SU-DHL-6 (cell line): ENCODE measurements around the gene USP7.

Experiments
- H2AFZ ChIP-seq: fragments of 200-600 bp; sonication (generic); 2 replicates; pipeline ENCODE4 v1.6.1; 2014; ENCODE audit warnings: low read depth, mild to moderate bottlenecking, moderate library complexity, mixed read lengths, antibody characterized with exemption, low read length; ENCODE audit not compliant: severe bottlenecking
- H3F3A ChIP-seq: fragments of 200-600 bp; shearing (Covaris generic); 2 replicates; pipeline ENCODE4 v1.6.0; 2016; ENCODE audit warnings: antibody characterized with exemption, mild to moderate bottlenecking; ENCODE audit not compliant: insufficient read depth
- H3K27ac ChIP-seq: fragments of 200-600 bp; sonication (generic); 2 replicates; pipeline ENCODE4 v1.5.1; 2016; ENCODE audit warnings: low read depth, mild to moderate bottlenecking, low read length, moderate library complexity, mixed read lengths
- H3K27me3 ChIP-seq: fragments of 200-600 bp; sonication (generic), shearing (Covaris generic); 2 replicates; pipeline ENCODE4 v1.6.0; 2014; ENCODE audit warnings: mild to moderate bottlenecking, low read length
- H3K36me3 ChIP-seq: fragments of 200-600 bp; sonication (generic); 2 replicates; pipeline ENCODE4 v1.6.1; 2014; ENCODE audit warnings: mild to moderate bottlenecking, low read length, mixed read lengths
- H3K4me2 ChIP-seq: fragments of 300-600, 200-600 bp; shearing (Covaris generic), sonication (generic); 2 replicates; pipeline ENCODE4 v1.6.0; 2014; ENCODE audit warnings: low read length, low read depth, mild to moderate bottlenecking; ENCODE audit not compliant: poor library complexity, severe bottlenecking
- H3K4me3 ChIP-seq: fragments of 200-600 bp; sonication (generic); 2 replicates; pipeline ENCODE4 v1.5.1; 2014; ENCODE audit warnings: antibody characterized with exemption, low read length, mild to moderate bottlenecking, mixed read lengths; ENCODE audit not compliant: insufficient read depth, poor library complexity, severe bottlenecking
- H3K79me2 ChIP-seq: fragments of 200-600 bp; sonication (generic); 2 replicates; pipeline ENCODE4 v1.6.1; 2014; ENCODE audit warnings: mild to moderate bottlenecking, low read length, moderate library complexity; ENCODE audit not compliant: insufficient read depth
- H3K9ac ChIP-seq: fragments of 200-600 bp; sonication (generic); 2 replicates; pipeline ENCODE4 v1.7.0; 2014; ENCODE audit warnings: mild to moderate bottlenecking, low read length
- H3K9me2 ChIP-seq: fragments of 200-600 bp; sonication (generic); replicated peaks from 2 replicates; pipeline ENCODE4 v1.6.1; 2014; ENCODE audit warnings: low read length; ENCODE audit not compliant: insufficient read depth
- H3K9me3 ChIP-seq: fragments of 200-600 bp; sonication (generic); 2 replicates; pipeline ENCODE4 v1.6.1; 2014; ENCODE audit warnings: low read length, mixed read lengths; ENCODE audit not compliant: insufficient read depth
- H4K20me1 ChIP-seq: fragments of 200-600 bp; sonication (generic); 2 replicates; pipeline ENCODE4 v1.6.1; 2014; ENCODE audit warnings: low read depth, mild to moderate bottlenecking, antibody characterized with exemption, low read length, moderate library complexity, mixed read lengths
- CTCF ChIP-seq: fragments of 200-600 bp; sonication (generic); IDR thresholded peaks from one replicate; pipeline ENCODE4 v1.5.1; 2017; ENCODE audit warnings: antibody characterized with exemption, mild to moderate bottlenecking, low read length, moderate library complexity; ENCODE audit not compliant: insufficient read depth, poor library complexity, severe bottlenecking
- EZH2phosphoT487 ChIP-seq: fragments of 200-600 bp; sonication (generic), shearing (Covaris generic); conservative IDR thresholded peaks from 2 replicates; pipeline ENCODE4 v1.6.1; 2018; ENCODE audit warnings: mild to moderate bottlenecking, antibody characterized with exemption, low read length, moderate library complexity, mixed read lengths

The USP7 gene

GRCh38 chr16:8864480-8865110, 99.1 kb downstream of the USP7 start:
- Histone ChIP-seq H3K9me3 (no peaks in the 10 kb centered on the region), H3K27me3 (no peaks in the 10 kb centered on the region), H3K9me2 (no peaks in the 10 kb centered on the region), H3K4me2 (no peak overlapping the region), H3K79me2 (peaks cover 76% of the 10 kb centered on the region), H2AFZ (no peak overlapping the region), H3F3A (peaks cover 5% of the 10 kb centered on the region; the same call in 1 of the 2 replicates), H3K36me3 (no peaks in the 10 kb centered on the region), H4K20me1 (peaks cover 8% of the 10 kb centered on the region; the same call in 1 of the 2 replicates), H3K27ac (no peak overlapping the region), H3K9ac (no peak overlapping the region), H3K4me3 (no peak overlapping the region)
- TF ChIP-seq EZH2phosphoT487 (no peak), CTCF (no peak)

DNA sequence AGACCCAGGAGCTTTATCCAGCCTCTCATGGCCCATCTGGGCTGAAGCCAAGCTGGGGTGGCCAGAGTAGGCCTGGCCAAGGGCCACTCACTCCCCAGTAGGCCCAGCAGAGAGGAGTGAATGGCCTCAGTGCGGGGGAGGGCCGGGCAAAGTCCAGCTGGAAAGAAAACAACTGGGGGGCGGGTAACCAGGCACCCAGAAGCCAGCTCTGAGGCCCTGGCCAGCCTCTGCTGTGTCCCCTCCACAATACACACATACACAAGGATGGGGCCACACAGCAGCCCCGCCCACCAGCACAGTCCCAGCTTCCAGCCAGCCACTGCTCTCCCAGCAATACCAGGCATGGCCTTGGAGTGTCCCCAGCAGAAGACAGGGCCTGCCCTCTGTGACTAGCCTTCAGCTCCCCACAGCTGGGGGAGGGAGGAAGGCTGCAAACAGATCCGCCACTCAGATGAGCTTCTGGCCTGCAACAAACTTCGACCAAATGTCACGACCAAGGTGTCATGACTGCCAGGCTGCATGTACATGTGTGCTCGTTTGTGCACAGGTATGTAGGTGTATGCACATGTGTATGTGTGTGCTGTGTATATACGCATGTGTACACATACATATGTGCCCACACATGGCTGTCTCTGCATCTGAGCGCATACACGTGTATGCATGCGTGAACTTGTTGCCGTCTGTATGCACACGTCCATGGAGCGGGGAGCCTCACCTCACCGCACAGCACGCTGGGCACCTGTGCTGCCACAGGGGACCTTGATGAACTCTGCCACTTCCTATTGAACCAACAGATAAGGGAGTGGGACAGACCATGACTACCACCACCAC, 99.9 kb downstream of the USP7 start:
- Histone ChIP-seq H3K27me3 (no peaks in the 10 kb centered on the region), H3K4me2 (no peak overlapping the region), H3K9ac (no peak overlapping the region), H3K9me2 (no peaks in the 10 kb centered on the region), H3K27ac (no peak overlapping the region), H4K20me1 (peaks cover 8% of the 10 kb centered on the region; the same call in 1 of the 2 replicates), H2AFZ (no peak overlapping the region), H3K9me3 (no peaks in the 10 kb centered on the region), H3K36me3 (no peaks in the 10 kb centered on the region), H3F3A (peaks cover 5% of the 10 kb centered on the region; the same call in 1 of the 2 replicates), H3K79me2 (peaks cover 76% of the 10 kb centered on the region), H3K4me3 (no peak overlapping the region)
- TF ChIP-seq CTCF = no peak
- TF ChIP-seq EZH2phosphoT487 = no peak

DNA sequence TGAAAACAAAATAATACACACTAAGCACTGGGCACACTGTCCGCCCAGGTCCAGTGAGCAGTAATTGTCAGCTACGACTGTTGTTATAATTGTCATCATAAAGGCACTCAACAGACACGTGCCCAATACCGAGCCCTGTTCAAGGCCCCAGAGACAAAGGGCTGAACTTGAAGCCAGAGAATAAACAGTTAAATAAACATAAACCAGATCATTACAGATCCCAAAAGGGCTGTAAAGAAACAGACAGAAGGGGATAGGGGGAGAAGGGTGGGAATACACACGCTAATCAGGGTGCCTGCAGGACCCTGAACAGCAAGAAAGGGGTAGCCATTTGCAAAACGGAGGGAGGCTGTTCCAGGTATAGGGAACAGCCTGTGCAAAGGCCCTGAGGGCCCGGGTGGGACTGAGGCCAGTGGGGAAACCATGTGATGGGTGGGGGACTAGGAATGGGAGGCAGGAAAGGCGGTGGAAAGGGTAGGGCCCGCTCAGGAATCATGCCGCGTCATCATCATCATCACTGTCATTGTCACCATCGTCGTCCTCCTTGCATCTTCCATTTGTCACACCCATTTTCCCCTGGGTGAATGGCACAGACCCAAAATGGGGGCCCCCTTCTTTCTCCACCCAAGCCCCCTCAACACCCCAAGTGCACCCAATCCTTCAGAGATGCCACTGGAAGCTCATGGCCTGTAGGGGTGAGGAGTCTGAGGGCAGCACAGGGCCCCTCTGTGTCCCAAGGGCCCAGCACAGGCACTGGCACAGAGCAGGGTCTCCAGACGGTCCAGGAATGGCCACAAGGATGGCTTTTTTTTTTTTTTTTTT, 101.2 kb downstream of the USP7 start:
- no peaks in the 10 kb centered on the region for H3K36me3 ChIP-seq
- H3K9me2 ChIP-seq = no peaks in the 10 kb centered on the region

More for the DNA sequence above, 101.2 kb downstream of the USP7 start:
- TF ChIP-seq CTCF (no peak), EZH2phosphoT487 (no peak)
- H3K79me2 ChIP-seq = peaks cover 70% of the 10 kb centered on the region
- H3K9me3 ChIP-seq = no peaks in the 10 kb centered on the region
- H3F3A ChIP-seq = peaks cover 3% of the 10 kb centered on the region; the same call in 1 of the 2 replicates
- no peak overlapping the region for H3K4me2 ChIP-seq
- H3K27ac ChIP-seq = no peak overlapping the region
- H3K4me3 ChIP-seq = no peak overlapping the region
- H4K20me1 ChIP-seq = peaks cover 8% of the 10 kb centered on the region; the same call in 1 of the 2 replicates
- no peaks in the 10 kb centered on the region for H3K27me3 ChIP-seq
- H3K9ac ChIP-seq = no peak overlapping the region
- H2AFZ ChIP-seq = no peak overlapping the region
